ENCODE data around the gene SNRNP48.

Gene SNRNP48

DNA sequence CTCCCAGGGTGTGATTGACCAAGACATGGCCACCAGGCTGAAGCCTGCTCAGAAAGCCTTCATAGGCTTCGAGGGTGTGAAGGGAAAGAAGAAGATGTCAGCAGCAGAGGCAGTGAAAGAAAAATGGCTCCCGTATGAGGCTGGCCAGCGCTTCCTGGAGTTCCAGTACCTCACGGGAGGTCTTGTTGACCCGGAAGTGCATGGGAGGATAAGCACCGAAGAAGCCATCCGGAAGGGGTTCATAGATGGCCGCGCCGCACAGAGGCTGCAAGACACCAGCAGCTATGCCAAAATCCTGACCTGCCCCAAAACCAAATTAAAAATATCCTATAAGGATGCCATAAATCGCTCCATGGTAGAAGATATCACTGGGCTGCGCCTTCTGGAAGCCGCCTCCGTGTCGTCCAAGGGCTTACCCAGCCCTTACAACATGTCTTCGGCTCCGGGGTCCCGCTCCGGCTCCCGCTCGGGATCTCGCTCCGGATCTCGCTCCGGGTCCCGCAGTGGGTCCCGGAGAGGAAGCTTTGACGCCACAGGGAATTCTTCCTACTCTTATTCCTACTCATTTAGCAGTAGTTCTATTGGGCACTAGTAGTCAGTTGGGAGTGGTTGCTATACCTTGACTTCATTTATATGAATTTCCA is 4.6 kb upstream of the SNRNP48 start:
- TF ChIP-seq, protein P1, sequence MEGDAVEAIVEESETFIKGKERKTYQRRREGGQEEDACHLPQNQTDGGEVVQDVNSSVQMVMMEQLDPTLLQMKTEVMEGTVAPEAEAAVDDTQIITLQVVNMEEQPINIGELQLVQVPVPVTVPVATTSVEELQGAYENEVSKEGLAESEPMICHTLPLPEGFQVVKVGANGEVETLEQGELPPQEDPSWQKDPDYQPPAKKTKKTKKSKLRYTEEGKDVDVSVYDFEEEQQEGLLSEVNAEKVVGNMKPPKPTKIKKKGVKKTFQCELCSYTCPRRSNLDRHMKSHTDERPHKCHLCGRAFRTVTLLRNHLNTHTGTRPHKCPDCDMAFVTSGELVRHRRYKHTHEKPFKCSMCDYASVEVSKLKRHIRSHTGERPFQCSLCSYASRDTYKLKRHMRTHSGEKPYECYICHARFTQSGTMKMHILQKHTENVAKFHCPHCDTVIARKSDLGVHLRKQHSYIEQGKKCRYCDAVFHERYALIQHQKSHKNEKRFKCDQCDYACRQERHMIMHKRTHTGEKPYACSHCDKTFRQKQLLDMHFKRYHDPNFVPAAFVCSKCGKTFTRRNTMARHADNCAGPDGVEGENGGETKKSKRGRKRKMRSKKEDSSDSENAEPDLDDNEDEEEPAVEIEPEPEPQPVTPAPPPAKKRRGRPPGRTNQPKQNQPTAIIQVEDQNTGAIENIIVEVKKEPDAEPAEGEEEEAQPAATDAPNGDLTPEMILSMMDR (IDR thresholded peaks at IDR 0.05; ENCODE audit: extremely low read depth, missing control alignments), result no peak
- no peak for DNase-seq (ENCODE audit: low spot score)

DNA sequence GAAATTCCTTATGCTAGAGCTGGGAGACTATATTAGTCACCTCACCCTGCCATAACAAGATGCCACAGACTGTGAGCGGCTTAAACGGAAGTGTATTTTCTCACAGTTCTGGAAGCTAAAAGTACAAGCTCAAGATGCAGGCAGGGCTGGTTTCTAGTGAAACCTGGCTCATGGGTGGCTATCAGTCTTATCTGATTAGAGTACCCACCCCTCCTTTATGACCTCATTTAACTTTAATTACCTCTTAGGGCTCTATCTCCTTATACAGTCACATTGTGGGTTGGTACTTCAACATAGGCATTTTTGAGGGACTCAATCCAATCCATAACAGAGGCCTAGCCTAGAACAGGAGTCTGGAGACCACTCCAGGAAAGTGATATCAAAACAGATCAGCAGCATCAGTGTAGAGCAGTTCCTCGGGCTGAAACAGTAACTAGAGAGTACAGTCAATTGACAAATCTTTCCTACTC is 2.3 kb upstream of the SNRNP48 start:
- no peak for DNase-seq (ENCODE audit: low spot score)
- TF ChIP-seq, protein P1 (IDR thresholded peaks at IDR 0.05; ENCODE audit: extremely low read depth, missing control alignments), result no peak

DNA sequence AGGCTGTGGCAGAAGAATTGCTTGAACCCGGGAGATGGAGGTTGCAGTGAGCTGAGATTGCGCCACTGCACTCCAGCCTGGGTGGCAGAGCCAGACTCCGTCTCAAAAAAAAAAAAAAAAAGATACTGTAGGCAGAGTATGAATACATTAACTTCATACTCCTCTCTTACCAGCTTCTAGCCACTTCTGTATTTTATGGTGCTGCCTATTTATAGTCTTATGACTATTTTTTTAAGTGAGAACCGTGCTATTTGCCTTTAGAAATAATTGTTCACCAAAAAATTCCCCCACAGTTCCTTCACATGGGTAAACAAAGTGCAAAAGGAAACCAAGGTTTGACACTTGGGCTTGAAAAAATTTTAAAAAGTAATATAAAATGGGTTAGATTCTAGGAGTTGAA is 1.5 kb upstream of the SNRNP48 start:
- DNase-seq (ENCODE audit: low spot score), result no peak
- TF ChIP-seq, protein P1 (IDR thresholded peaks at IDR 0.05; ENCODE audit: extremely low read depth, missing control alignments), result no peak

DNA sequence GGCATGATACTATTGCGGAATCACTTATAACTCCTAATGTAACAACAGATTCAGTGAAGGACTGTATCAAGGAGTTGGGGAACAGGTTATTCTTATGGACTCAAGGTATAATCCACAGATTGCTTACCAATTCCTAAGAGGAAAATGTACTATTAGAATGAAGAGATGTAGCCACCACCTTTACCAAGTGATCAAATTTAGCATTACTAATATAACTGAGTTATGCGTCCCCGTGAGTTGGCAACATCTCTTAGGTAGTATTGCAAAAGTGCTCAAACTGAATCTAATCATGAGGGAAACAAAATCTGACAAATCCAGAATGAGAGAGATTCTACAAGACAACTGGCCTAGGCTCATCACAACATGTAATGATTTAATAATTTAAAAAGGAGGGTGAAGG is 777 bp upstream of the SNRNP48 start:
- TF ChIP-seq, protein P1 (IDR thresholded peaks at IDR 0.05; ENCODE audit: extremely low read depth, missing control alignments), result no peak
- no peak for DNase-seq (ENCODE audit: low spot score)

DNA sequence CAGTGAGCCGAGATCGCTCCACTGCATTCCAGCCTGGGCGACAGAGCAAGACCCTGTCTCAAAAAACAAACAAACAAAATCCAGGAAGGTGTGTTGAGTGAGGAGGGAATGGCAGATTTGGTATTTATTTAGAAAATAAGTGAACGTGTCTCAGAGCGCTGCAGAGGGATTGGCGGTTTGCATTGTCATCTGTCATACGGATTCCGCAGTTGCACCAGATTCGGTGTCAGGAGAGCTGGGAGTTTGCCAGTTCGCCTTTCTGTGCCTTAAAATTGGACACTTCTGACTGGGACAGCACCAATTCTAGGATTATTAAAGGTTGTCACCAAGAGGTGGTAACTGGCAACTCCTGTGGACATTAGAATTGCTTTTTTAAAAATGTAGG is 912 bp downstream of the SNRNP48 start:
- no peak for DNase-seq (ENCODE audit: low spot score)
- TF ChIP-seq, protein P1 (IDR thresholded peaks at IDR 0.05; ENCODE audit: extremely low read depth, missing control alignments), result no peak

DNA sequence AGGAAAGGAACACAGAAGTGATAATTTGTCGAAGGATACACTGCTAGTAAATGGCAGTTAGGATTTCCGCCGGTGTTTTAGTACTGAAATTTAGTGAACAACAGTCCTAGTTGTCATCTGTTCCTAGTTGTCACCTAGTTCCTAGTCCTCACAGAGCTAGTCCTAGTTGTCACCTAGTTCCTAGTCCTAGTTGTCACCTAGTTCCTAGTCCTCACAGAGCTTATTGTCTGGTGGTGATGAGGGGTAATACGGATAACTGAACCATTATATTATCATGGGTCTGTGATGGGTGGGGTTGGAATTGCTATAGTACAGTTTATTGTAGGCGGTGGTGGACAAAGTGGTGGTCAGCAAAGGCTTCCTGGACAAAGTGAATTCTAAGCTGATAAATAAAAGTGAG is 1.8 kb downstream of the SNRNP48 start:
- TF ChIP-seq, protein P1 (IDR thresholded peaks at IDR 0.05; ENCODE audit: extremely low read depth, missing control alignments), result no peak
- DNase-seq (ENCODE audit: low spot score), result no peak

DNA sequence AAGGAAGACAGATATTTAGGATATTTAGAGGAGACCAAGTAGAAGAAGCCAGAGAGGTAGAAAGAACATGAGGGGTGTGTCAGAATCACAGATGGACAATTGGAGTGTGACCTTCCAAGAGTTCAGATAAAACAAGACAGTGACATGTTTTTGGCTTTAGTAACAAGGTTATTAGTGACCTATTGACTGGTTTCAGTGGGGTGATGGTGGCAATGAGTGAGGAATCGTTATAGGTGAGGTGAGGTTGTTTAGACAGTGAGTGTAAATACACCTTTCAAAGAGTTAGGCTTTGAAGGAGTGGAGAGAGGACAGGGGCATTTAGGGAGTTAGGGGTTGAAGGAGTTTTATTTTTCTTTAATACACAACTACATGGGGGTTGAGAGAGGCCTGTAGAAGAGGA is 3.2 kb downstream of the SNRNP48 start:
- TF ChIP-seq, protein P1 (IDR thresholded peaks at IDR 0.05; ENCODE audit: extremely low read depth, missing control alignments), result no peak
- no peak for DNase-seq (ENCODE audit: low spot score)
